Activated T-helper 1 cell treated with anti-CD3 and anti-CD28 coated beads, Interleukin-12 subunit alpha, Interleukin-12 subunit beta, Interleukin-2, Interleukin-4 antibody, amounts not matched to agents 30 ng/mL and 10 ng/mL and 1 ng/mL, durations not matched to agents 14 hours and 24 hours and 36 hours (primary cell): ENCODE data around the gene NLRC3. TPM values are rescaled to one million over a fixed set of nuclear protein-coding genes. Genes with fewer than 3 reads are reported as not detected.
A peak's percentile ranks its signal among the peaks of the same experiment; 100 is the strongest.

Experiments
- DNase-seq: peaks from one replicate; pipeline ENCODE4 v3.0.0; 2021; ENCODE audit warnings: low spot score
- H3K27ac Mint-ChIP-seq: one replicate; pipeline ENCODE4 v1.8.0; 2021; ENCODE audit warnings: mild to moderate bottlenecking, mixed read lengths
- H3K27me3 Mint-ChIP-seq: one replicate; pipeline ENCODE4 v1.8.0; 2022; ENCODE audit warnings: mild to moderate bottlenecking, moderate library complexity, mixed read lengths; ENCODE audit not compliant: insufficient read depth
- H3K36me3 Mint-ChIP-seq: one replicate; pipeline ENCODE4 v1.8.0; 2021; ENCODE audit warnings: low read depth, mixed read lengths
- H3K4me1 Mint-ChIP-seq: one replicate; pipeline ENCODE4 v1.8.0; 2021; ENCODE audit warnings: low read depth, mixed read lengths
- H3K4me3 Mint-ChIP-seq: one replicate; pipeline ENCODE4 v1.8.0; 2021; ENCODE audit warnings: mild to moderate bottlenecking, moderate library complexity, mixed read lengths
- H3K9me3 Mint-ChIP-seq: one replicate; pipeline ENCODE4 v1.8.0; 2021; ENCODE audit warnings: mixed read lengths
- intact Hi-C: fragments of 100-400 bp; cut with micrococcal nuclease; formaldehyde crosslinking; loops from one replicate; pipeline ENCODE4 v1.15.1; 2024
- total RNA-seq: library from RNA; stranded (reverse); gene quantifications from 2 replicates; pipeline ENCODE4 v1.2.3, GENCODE V29; 2022

The NLRC3 gene
- total RNA-seq, 1 donor from 2014 or later: 21.8 TPM

- no peaks in the 10 kb centered on the region for H3K27me3 Mint-ChIP-seq
- H3K4me3 Mint-ChIP-seq: no peak overlapping the region
- DNase-seq: no peak
- H3K4me1 Mint-ChIP-seq: peaks cover 8% of the 10 kb centered on the region
- intact Hi-C loops: loop anchor here (2.0 kb wide), 1 partner anchor 85 kb away; the partner anchor contains the start of gene SLX4
- no peak overlapping the region for H3K27ac Mint-ChIP-seq
- no peaks in the 10 kb centered on the region for H3K9me3 Mint-ChIP-seq
- H3K36me3 Mint-ChIP-seq: peaks cover 34% of the 10 kb centered on the region
Measured at GRCh38 chr16:3525951-3526350, 51.3 kb downstream of the NLRC3 start.

- no peaks in the 10 kb centered on the region for H3K9me3 Mint-ChIP-seq
- H3K4me1 Mint-ChIP-seq: peaks cover 12% of the 10 kb centered on the region
- intact Hi-C loops: no loop called here
- no peak overlapping the region for H3K27ac Mint-ChIP-seq
- no peaks in the 10 kb centered on the region for H3K27me3 Mint-ChIP-seq
- no peak for DNase-seq
- H3K36me3 Mint-ChIP-seq: peaks cover 32% of the 10 kb centered on the region
- no peak overlapping the region for H3K4me3 Mint-ChIP-seq
Measured at GRCh38 chr16:3523281-3523680, 53.9 kb downstream of the NLRC3 start.

GRCh38 chr16:3520841-3521240, 56.4 kb downstream of the NLRC3 start:
- H3K36me3 Mint-ChIP-seq: peaks cover 35% of the 10 kb centered on the region
- no peaks in the 10 kb centered on the region for H3K9me3 Mint-ChIP-seq
- H3K4me1 Mint-ChIP-seq: peaks cover 5% of the 10 kb centered on the region
- no peak overlapping the region for H3K4me3 Mint-ChIP-seq
- no peak overlapping the region for H3K27ac Mint-ChIP-seq
- intact Hi-C loops: no loop called here
- H3K27me3 Mint-ChIP-seq: no peaks in the 10 kb centered on the region
- DNase-seq: no peak

GRCh38 chr16:3520413-3520812, 56.8 kb downstream of the NLRC3 start:
- intact Hi-C loops: no loop called here
- peaks cover 5% of the 10 kb centered on the region for H3K4me1 Mint-ChIP-seq
- peaks cover 34% of the 10 kb centered on the region for H3K36me3 Mint-ChIP-seq
- H3K9me3 Mint-ChIP-seq: no peaks in the 10 kb centered on the region
- H3K27me3 Mint-ChIP-seq: no peaks in the 10 kb centered on the region
- H3K27ac Mint-ChIP-seq: no peak overlapping the region
- DNase-seq: no peak
- no peak overlapping the region for H3K4me3 Mint-ChIP-seq

GRCh38 chr16:3519581-3519980, 57.6 kb downstream of the NLRC3 start:
- Mint-ChIP-seq H3K36me3 (peaks cover 34% of the 10 kb centered on the region), H3K27ac (no peak overlapping the region), H3K9me3 (no peaks in the 10 kb centered on the region), H3K4me1 (peaks cover 5% of the 10 kb centered on the region), H3K27me3 (no peaks in the 10 kb centered on the region), H3K4me3 (no peak overlapping the region)
- DNase-seq: no peak
- intact Hi-C loops: no loop called here

GRCh38 chr16:3518986-3519348, 58.2 kb downstream of the NLRC3 start:
- H3K27ac Mint-ChIP-seq: no peak overlapping the region
- DNase-seq: no peak
- H3K4me1 Mint-ChIP-seq: peaks cover 9% of the 10 kb centered on the region
- no peaks in the 10 kb centered on the region for H3K27me3 Mint-ChIP-seq
- intact Hi-C loops: no loop called here
- no peak overlapping the region for H3K4me3 Mint-ChIP-seq
- H3K9me3 Mint-ChIP-seq: no peaks in the 10 kb centered on the region
- H3K36me3 Mint-ChIP-seq: peaks cover 35% of the 10 kb centered on the region

GRCh38 chr16:3518292-3518985, 58.8 kb downstream of the NLRC3 start:
- Mint-ChIP-seq H3K27ac (no peak overlapping the region), H3K36me3 (peaks cover 41% of the 10 kb centered on the region), H3K9me3 (no peaks in the 10 kb centered on the region), H3K4me1 (peaks cover 13% of the 10 kb centered on the region), H3K4me3 (no peak overlapping the region), H3K27me3 (no peaks in the 10 kb centered on the region)
- no peak for DNase-seq
- intact Hi-C loops: no loop called here

GRCh38 chr16:3515897-3516296, 61.3 kb downstream of the NLRC3 start:
- intact Hi-C loops: no loop called here
- H3K4me1 Mint-ChIP-seq: peaks cover 22% of the 10 kb centered on the region
- peaks cover 36% of the 10 kb centered on the region for H3K36me3 Mint-ChIP-seq
- no peak overlapping the region for H3K27ac Mint-ChIP-seq
- no peak for DNase-seq
- no peaks in the 10 kb centered on the region for H3K27me3 Mint-ChIP-seq
- H3K9me3 Mint-ChIP-seq: no peaks in the 10 kb centered on the region
- H3K4me3 Mint-ChIP-seq: no peak overlapping the region

- Mint-ChIP-seq H3K27ac (no peak overlapping the region), H3K9me3 (no peaks in the 10 kb centered on the region), H3K27me3 (no peaks in the 10 kb centered on the region), H3K4me1 (peaks cover 29% of the 10 kb centered on the region), H3K4me3 (no peak overlapping the region), H3K36me3 (peaks cover 37% of the 10 kb centered on the region)
- no peak for DNase-seq
- intact Hi-C loops: no loop called here
Measured at GRCh38 chr16:3514621-3515020, 62.6 kb downstream of the NLRC3 start.

GRCh38 chr16:3513892-3514583, 63.2 kb downstream of the NLRC3 start:
- peaks cover 31% of the 10 kb centered on the region for H3K4me1 Mint-ChIP-seq
- no peak for DNase-seq
- H3K9me3 Mint-ChIP-seq: no peaks in the 10 kb centered on the region
- no peaks in the 10 kb centered on the region for H3K27me3 Mint-ChIP-seq
- H3K4me3 Mint-ChIP-seq: no peak overlapping the region
- intact Hi-C loops: no loop called here
- H3K36me3 Mint-ChIP-seq: peaks cover 33% of the 10 kb centered on the region
- no peak overlapping the region for H3K27ac Mint-ChIP-seq

GRCh38 chr16:3511286-3512180, 65.7 kb downstream of the NLRC3 start:
- Mint-ChIP-seq H3K9me3 (no peaks in the 10 kb centered on the region), H3K4me3 (no peak overlapping the region), H3K4me1 (peaks cover 45% of the 10 kb centered on the region), H3K36me3 (peaks cover 35% of the 10 kb centered on the region), H3K27me3 (no peaks in the 10 kb centered on the region), H3K27ac (peak overlapping the region; percentile 35)
- intact Hi-C loops: no loop called here
- no peak for DNase-seq

GRCh38 chr16:3510416-3510815, 66.8 kb downstream of the NLRC3 start:
- Mint-ChIP-seq H3K27me3 (no peaks in the 10 kb centered on the region), H3K27ac (peak overlapping the region; percentile 29), H3K4me3 (peak overlapping the region; percentile 6), H3K9me3 (no peaks in the 10 kb centered on the region), H3K4me1 (peaks cover 55% of the 10 kb centered on the region), H3K36me3 (peaks cover 40% of the 10 kb centered on the region)
- DNase-seq: no peak
- intact Hi-C loops: no loop called here

GRCh38 chr16:3509470-3509928, 67.7 kb downstream of the NLRC3 start:
- H3K27me3 Mint-ChIP-seq: peaks cover under 1% of the 10 kb centered on the region
- H3K4me1 Mint-ChIP-seq: peaks cover 61% of the 10 kb centered on the region
- H3K4me3 Mint-ChIP-seq: peak overlapping the region; percentile 4
- no peaks in the 10 kb centered on the region for H3K9me3 Mint-ChIP-seq
- H3K27ac Mint-ChIP-seq: peak overlapping the region; percentile 79
- intact Hi-C loops: loop anchor here (10.0 kb wide), 1 partner anchor 365 kb away; no protein-coding TSS in a partner anchor
- peak; percentile 69 for DNase-seq
- H3K36me3 Mint-ChIP-seq: peaks cover 40% of the 10 kb centered on the region
